ENCODE results near the gene SRSF5.
"Not testable (repeated sequence)": the region's sequence is repeated elsewhere in the genome, so short reads cannot be mapped to it uniquely, and the experiment has no call there.

The SRSF5 gene
- total RNA-seq = 67.4 to 245 (median 127) reads per million in 18 experiments

GRCh38 chr14:69766984-69767368 lies at the start of gene SRSF5:
SRSF5 (plus strand) TSS chr14:69767142; CDS start chr14:69768157, 1,015 bp downstream.
- peak; percentile 99 for DNase-seq

GRCh38 chr14:69718614-69719013 lies 48.3 kb upstream of the SRSF5 start:
- DNase-seq = not testable (repeated sequence)

- peak; percentile 89 to 96 for DNase-seq
Observed at GRCh38 chr14:69719501-69719951, 47.4 kb upstream of the SRSF5 start.

DNA sequence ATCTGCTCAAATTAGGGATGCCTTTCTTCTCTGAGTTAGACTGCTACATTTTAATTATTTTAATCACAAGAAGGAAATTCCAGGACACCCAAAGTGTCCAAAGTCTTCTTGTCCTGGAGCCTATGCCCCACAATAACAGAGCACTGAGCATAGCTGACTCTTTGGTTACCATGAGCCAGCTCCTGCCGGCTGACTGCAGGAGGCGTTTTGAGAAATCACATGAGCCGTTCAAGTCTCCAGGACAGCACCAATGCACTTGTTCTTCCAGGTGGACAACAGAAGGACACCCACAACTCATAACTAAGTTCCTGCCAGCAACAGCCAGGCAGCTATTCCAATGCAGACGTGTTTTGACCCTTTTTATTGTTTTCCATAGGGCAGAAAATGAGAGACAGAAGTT lies 46.0 kb upstream of the SRSF5 start:
- no peak for DNase-seq

DNA sequence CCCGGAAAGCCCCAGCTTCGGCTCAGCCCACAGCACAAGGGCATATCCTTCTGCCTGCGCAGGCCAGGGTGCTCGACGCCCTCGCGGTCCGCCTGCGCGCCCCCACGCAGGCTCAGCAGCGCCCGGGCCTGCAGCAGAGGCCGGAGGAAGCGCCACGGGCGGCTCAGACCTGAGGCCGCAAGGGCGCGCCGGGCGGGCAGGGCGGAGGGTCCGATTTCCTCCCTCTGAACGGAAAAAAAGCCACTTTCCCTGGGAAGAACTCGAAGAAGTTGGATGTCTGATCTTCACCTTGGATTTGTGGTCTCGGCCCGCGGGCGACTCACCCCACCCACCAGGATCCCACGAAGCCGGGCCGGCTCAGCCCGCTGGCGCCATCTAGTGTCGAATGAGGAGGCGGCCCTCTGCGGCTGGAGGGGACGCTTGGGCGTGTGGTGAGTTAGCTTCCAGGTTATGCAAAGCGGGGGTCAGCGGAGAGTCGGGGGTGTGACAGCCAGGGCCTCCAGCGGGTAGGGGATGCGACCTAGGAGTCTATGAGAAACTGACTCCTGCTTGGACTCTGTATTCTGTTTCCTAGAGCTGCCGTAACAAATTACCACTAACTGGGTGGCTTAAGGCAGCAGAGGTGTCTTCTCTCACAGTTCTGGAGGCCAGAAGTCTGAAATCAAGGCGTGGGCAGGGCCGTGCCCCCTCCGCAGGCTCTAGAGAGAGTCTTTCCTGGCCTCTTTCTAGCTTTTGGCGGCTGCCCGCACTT lies 40.0 kb upstream of the SRSF5 start:
- DNase-seq = peak; percentile 77 to 90

GRCh38 chr14:69727860-69728259 lies 39.1 kb upstream of the SRSF5 start:
- no peak for DNase-seq

- DNase-seq = not testable (repeated sequence)
Observed at GRCh38 chr14:69731919-69732598, 34.9 kb upstream of the SRSF5 start.

DNA sequence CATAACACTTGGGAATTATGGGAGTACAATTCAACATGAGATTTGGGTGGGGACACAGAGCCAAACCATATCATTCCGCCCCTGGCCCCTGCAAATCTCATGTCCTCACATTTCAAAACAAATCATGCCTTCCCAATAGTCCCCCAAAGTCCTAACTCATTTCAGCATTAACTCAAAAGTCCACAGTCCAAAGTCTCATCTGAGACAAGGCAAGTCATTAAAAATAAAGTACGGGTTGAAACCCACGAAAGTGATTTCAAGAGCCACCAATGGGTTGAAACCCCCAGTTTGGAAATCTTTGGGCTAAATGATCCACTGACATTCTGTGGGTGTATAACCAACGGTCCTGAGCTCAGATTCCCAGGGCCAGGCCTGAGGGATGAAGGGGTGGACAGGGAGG lies 30.5 kb upstream of the SRSF5 start:
- DNase-seq = not testable (repeated sequence)

DNA sequence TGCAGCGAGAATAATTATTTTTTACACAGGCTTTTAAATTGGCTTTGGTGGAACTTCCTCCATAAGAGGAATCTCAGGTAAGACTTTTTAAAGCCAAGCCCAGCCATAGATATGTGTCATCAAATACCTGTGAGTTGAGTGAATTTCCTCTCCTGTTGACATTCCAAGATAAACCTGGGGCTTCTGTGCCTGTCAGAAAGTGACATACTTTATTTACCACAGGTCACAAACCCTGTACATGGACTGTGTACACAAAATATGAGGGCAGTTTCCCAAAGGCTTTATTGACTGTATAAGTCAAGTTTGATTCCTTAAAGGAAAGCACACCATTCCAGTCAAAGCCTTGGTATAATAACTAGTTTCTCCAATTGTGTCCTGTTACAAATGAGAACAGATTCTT lies 25.9 kb upstream of the SRSF5 start:
- DNase-seq = no peak

DNA sequence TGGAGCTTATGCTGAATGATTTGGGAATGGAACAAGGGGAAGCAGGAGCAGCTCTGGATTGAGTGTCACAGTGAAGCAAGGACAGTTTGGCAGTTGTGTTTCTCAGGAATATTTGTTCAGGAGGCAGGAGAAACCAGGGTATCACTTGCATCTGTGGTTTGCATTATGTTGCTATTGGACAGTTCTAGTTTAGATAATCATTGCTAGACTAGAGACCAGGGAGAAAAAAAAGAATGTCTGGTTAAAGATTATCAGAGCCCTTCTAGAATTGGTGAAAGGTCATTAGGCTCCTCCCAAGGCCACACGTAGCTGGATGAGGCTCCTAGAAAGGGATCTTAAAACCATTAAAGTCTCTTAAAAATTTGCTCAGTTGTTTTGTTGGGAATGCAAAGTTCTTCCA lies 17.0 kb upstream of the SRSF5 start:
- no peak for DNase-seq

GRCh38 chr14:69750495-69750894 lies 16.4 kb upstream of the SRSF5 start:
- no peak for DNase-seq

- DNase-seq = no peak
Observed at GRCh38 chr14:69752773-69753172, 14.2 kb upstream of the SRSF5 start.

DNA sequence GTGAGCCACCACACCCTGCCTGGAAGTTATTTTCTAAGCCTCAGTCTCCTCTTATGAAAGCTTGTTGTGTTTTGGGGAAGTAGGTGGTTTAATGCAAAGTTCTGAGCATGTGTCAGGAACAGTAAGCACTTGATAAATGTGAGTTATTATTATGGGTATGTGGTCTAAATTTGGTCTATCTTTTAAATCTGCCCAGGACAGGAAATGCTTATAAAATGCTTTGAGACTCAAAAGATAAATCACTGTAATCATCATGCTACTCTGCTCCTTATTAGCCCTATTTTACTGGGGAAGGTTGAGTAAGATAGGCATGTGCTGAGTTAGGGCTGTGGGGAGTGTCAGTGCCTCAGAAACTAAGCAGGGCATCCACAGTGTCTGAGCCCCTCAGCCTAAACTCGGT lies 13.1 kb upstream of the SRSF5 start:
- DNase-seq = peak; percentile 14 to 37

GRCh38 chr14:69754487-69754886 lies 12.5 kb upstream of the SRSF5 start:
- DNase-seq = no peak

DNA sequence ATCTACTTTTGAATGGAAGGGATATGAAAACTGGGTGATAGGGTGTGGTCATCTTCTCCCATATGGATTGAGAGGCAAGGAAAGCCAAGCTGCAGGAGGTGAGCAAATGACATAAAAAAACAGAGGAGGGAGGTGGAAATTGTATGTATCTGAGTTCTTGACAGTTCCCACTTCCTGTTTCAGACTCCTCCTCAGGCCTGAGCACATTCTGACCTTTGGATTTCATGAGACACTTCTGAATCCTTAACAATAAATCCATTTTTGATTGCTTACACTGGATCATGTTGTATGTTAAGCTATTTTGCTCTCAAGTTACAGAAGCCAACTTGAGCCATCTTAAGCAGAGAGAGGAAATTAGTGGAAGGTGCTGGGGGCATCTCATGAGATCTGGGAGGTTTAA lies 11.6 kb upstream of the SRSF5 start:
- peak; percentile 27 to 46 for DNase-seq

DNA sequence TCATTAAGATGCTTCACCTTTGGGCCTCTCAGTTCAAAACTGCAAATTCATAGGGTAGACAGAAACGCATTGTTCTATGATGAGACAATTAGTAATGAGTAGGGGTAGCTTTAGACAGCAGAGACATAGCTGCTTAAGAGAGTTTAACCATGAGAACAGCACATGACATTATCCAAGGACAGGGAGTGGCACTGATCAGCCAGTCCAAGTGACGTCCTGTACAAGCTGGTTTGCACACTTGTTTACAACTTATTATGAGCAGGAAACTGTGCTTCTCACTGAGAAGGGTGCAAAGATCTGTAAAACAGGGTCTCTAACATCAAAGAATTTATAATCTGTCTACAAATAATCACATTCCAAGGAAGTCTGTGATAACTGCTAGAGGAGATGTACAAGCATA lies 11.2 kb upstream of the SRSF5 start:
- no peak for DNase-seq

- DNase-seq = no peak
Observed at GRCh38 chr14:69756298-69756697, 10.6 kb upstream of the SRSF5 start.

GRCh38 chr14:69760810-69761209 lies 6.1 kb upstream of the SRSF5 start:
- DNase-seq = peak; percentile 31 to 40

GRCh38 chr14:69763761-69764510 lies 3.0 kb upstream of the SRSF5 start:
- DNase-seq = peak; percentile 36 to 52

DNA sequence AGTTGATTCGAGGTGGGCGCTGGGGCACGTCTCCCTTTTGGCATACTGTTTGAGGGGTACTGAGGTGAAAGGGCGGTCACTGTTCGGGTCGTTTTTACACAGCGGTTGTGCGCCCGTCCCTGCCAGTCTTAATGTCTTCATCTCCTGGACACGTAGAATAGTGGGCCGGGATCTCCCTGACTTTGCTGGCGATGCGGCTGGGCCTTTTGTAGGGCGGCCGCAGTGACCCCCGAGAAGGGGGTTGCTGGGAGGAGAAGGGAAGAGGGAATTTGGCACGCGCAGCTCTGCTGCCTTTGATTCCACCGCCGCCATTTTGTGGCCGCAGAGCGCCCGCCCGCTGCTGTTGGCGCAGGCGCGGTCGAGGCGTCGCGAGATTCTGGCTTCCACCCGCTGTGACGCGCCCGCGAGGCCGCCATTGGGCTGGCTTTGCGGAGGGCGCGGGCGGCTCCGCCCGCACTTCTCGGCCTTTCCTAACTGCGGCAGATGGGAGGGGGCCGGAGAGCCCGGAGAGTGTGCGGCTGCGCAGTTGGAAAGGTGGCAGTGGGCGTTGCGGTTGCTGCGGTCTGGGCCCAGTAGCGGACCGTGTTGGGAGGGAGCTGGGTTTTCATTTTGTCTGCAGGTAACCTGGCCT lies 542 bp downstream of the SRSF5 start:
- peak; percentile 96 to 98 for DNase-seq

DNA sequence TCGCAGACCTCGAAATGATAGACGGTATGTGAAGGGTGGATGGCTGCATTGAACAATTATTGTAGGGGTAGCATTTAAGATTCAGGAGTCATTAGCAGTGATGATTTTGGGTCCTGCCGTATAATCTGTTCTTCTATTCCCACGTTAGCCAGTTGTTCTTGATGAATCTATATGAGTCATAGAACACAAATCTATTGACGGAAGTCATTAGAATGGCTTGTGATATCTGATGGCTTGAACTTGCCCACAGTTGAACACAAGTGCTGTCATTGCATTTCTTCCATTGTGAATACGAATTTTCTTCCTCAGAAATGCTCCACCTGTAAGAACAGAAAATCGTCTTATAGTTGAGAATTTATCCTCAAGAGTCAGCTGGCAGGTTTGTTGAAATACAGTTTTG lies 1.9 kb downstream of the SRSF5 start:
- DNase-seq = no peak

- no peak for DNase-seq
Observed at GRCh38 chr14:69769623-69770022, 2.7 kb downstream of the SRSF5 start.

DNA sequence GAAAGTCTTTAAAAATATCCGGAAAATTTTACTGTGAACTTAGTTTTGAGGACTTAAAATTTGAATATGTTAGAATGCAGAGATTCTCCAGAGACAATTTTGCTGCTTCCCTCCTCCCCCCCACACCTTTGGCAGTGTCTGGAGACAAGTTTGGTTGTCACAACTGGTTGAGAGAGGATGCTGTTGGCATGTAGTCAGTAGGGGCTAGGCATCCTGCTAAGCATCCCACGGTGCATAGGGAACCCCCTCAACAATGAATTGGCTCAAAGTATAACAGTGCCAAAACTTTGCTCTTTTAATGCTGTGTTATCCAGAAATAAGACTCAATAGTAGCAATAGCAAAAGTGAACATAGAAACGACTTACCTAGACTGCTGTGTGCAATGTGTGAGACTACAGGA lies 3.6 kb downstream of the SRSF5 start:
- DNase-seq = no peak

All from inflammatory macrophage (primary cell).